PC-3 (cell line): Measurements from ENCODE around the gene CELF5.

ENCODE experiments used
- CTCF ChIP-seq: fragments of 300-600 bp; sonication (generic); conservative IDR thresholded peaks from 2 replicates; pipeline ENCODE4 v1.5.1; 2017; ENCODE audit warnings: antibody characterized with exemption, low read depth, mild to moderate bottlenecking, low read length
- EZH2 ChIP-seq: fragments of 300-600 bp; sonication (generic); IDR thresholded peaks from one replicate; pipeline ENCODE4 v1.6.1; 2017; ENCODE audit warnings: antibody characterized with exemption, mild to moderate bottlenecking, low read length; ENCODE audit not compliant: unreplicated experiment

- no peak for TF ChIP-seq CTCF
- TF ChIP-seq EZH2 = no peak
These were observed 53.2 kb downstream of the CELF5 start for GRCh38 chr19:3277649-3278048.
